SKM-1 (cell line): ENCODE measurements around the gene CCL11.
A peak's percentile ranks its signal among the peaks of the same experiment; 100 is the strongest.

ENCODE experiments used
- DNase-seq: peaks from one replicate; lab custom pipeline; 2025; ENCODE audit not compliant: unreplicated experiment; lab: John Stamatoyannopoulos, UW

The CCL11 gene

DNA sequence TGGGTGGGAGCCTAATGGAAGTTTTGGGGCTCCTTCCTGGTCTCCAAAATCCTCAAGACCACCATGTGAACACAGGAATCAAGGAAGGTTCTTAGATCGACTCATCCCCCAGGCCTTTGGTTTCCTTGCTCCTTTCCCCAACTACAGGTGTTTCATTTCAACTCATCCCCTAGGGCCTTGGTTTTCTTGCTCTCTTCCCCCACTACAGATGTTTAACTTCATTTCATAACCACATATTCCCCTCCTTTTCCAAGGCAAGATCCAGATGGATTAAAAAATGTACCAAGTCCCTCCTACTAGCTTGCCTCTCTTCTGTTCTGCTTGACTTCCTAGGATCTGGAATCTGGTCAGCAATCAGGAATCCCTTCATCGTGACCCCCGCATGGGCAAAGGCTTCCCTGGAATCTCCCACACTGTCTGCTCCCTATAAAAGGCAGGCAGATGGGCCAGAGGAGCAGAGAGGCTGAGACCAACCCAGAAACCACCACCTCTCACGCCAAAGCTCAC is at the start of gene CCL11:
CCL11 (plus strand) TSS at position 457 of the 507 bp plus-strand sequence. CDS start 67 bp downstream, outside the sequence.
- DNase-seq = no peak

DNA sequence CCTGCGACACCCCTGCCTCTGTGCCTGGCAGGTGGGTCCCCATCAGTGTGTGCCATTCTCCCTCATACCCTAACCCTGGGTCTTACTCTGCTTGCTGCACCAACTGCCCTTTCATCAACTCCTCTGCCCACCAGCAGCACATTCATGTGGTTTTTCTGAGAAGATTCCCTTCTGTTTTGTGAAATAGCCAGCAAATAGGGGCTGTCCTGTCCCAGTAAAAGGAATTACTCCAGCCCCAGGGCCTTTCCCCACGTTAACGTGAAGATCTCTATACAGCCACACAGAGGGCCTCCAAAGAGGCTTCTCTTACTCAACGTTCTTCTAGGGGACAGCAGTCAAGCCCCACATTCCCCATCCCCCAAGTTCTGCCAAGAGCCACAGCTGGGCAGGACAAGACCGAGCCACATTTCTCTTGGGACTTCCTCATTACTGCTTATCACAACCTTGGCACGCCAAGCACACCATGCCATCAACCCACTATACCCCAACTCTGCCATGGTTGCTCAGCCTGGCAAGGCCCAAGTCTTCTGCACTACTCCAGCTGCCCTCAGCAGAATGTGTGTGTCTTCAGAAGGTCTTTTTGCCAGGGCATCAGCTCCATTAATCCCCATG is 49.2 kb upstream of the CCL11 start:
- DNase-seq = no peak

DNA sequence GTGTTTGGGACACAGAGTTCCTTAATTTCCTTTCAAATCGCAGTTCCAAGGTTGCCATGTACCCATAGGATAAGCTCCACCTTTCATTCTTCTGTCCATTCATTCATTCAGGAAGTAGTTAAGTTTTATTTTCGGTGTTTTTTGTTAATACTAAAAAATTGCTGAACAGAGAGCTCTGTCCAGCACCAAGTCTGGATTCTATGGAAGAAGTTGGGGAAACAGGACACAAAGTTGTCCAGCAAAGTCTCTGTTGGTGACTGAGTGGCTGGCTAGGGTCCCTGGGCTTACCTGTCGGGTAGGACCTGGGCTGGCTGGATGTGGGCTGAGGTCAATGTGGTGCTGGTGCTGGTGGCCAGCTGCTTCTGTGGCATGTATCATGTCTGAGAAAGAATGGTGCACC is 48.1 kb upstream of the CCL11 start:
- DNase-seq = no peak

DNA sequence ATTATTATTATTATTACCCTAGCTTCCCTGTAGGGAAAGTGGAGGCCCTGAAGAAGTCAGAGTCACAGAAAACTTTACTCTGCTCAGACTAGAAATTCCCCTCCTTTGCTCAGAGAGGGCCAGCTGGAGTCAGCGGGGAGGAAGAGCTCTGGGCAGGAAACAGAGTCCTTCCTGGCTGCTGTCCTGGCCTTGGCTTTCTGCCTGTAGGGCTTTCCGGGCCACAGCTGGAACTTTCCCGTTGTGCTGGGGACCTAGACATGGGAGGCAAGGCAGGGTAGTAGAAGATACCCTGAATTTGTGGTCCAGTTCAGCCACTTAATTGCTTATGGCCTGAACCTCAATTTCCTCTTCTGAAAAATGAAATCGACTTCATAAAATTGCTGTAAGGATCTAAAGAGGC is 44.5 kb upstream of the CCL11 start:
- no peak for DNase-seq

DNA sequence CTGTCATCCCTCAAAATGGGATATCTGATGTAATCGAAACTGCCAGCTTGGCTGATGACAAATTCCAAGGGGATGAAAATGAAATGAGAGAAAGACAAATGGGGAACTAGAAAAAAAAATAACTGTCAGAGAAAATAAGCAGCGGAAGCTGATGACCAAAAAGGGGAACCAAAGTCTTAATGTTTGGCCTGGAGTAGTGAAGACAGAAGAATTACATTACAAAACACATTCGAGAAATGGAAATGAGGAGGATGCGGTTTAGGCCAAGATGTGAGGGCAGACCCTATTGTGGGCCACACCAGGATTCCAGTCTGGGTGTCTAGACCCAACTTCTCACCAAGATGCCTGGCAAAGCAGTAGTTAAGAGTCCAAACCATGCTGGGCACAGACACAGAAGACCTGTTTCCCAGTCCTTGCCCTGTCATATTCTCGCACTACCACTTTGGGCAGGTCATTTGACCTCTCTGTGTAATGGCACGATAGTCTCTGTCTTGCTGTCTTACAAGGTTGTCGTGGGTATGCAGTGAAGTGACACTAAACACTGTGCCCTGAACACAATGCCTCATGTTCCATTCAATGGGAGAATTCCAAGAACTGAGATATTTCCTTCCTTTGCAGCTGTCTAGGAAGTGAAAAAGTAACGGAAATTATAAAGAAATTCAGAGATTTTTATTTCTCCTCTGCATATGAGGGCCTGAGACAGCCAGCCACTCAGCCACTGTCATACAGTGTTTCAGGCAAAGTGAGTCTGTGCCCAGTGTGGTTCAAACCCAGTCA is 42.8 kb upstream of the CCL11 start:
- peak; percentile 72 for DNase-seq

DNA sequence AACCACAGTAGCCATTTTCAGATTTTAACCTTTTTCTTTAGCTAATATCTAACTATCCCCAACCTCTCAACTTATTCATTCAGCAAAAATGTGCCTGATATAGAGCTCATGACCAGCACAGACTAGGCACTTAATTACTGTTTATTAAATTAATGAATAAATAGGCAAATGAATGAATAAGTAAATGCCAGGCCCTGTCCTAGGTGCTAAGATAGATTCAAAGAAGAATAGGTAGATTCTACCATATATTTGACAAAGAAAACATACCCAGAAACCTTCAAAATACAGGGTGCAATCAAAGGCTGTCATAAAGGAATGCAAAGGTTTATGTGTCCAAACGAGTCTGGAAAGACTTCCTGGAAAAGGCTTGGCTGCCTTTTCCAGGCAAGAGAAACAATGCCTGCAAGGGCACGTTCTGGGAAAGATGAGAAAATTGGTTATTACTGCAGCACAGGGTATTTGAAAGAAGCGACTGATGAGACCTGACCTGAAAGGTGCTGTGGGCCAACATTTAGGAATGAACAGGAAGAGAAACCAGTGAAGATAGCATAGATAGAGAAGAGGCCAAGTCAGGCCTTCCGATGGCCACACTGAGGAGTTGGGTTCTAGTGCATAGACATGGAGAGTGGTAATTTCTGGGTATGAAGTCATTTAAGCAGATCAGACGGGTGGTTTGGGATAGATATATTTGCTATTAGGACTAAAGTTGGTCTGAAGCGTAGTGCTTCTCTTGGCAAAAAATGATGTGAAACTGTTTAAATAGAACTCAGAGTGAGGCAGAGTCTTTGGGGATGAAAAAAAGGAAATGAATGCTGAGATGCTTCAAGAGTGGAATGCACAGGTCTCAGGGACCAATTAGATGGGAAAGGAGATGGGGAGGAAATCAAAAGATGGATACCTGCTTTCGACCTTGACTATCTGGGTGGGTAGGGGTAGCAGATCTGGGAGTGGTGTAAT is 41.9 kb upstream of the CCL11 start:
- no peak for DNase-seq

DNA sequence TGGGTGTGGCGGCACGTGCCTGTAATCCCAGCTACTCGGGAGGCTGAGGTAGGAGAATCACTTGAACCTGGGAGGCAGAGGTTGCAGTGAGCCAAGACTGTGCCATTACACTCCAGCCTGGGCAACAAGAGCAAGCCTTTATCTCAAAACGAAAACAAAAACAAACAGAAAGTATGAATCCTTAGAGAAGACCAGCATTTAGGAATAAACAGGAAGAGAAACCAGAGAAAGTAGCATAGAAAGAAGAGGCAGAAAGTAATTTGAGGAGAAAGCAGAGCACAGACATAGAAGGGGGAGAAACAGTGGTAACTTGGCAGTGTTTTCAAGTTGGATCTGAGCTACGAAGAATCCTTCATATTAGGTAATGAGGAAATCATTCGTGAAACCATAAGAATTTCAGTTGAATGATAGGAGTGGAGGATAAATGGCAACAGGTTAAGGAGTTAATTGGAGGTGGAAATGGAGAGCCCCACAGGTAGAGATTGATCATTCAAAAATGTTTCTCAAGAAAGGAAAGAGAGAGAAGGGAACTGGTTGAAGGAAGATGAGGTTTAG is 40.1 kb upstream of the CCL11 start:
- DNase-seq = no peak

DNA sequence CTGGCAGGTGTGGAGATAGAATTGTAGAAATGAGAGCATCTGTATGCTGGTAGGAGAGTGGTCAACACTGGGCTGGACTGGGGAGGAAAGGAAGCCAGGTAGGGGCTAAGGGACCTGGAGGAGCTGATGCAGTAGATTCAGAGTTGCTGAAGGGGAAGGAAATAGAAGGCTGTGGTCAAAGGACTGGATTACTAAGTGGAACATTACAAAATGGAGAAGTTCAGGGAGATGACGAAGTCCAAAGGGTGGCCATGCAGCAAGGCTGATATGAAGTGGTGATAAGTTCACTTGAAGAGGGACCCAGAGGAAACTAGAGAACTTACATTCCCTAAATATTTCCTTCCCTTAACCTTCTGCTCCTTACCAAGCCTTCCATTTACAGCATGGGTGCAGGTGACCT is 39.1 kb upstream of the CCL11 start:
- DNase-seq = peak; percentile 85

DNA sequence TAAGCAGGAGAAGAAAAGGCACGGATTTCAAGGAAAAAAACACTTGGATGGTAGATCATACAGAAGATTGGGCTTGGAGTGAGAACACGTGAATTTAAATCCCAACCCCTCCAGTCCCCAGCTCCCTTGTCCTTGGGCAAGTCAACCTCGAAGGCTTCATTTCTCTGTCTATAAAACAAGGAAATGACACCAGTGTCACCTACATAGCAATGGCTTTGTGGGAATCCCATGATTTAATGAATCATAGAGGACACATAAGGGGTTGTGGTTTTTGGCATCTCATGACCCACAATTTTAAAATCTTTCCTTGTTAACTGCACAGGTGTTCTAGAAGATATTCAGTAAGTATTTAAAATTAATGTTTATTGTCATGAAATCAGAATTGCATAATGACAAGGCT is 38.7 kb upstream of the CCL11 start:
- DNase-seq = no peak

DNA sequence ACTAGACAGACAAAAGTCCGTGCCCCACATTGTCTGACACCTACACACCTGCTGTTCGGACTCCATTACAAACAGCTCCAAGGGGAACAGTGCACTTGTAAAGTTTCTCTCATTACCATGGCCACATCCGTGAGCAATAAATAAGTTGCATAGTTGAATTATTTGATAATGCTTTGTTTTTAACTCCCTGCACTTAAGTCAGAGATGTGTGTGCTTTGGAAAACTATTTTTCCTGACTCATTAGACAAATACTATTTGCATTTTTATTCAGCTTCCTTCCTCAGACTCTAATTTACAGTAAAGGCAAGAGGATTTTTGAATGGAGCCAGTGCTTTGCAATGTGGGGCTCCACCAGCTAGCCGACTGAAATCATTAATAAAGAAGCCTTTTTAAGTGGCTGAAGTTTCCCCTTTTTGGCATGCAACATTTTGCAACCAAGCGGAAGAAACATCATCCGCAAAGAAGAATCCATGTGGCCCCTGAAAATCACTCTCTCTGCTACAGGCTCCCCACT is 37.0 kb upstream of the CCL11 start:
- no peak for DNase-seq

DNA sequence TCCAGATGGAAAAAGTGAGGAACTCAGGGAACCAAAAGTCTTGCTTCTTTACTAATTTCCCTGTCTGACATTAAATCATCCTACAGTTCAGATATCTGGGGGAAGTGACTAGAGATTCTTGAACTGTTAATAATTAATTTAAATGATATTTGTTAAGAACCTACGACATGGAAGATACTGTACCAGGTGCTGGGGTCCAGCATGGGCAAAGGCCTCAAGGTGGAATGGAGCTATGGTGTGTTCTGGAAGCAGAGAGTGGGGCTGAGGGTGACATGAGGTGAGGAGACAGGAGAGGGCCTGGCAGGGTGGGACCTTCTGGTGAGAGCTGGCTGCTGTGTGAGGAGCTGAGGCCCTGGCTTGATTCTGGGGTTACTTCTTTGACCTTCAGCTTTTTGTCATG is 36.5 kb upstream of the CCL11 start:
- no peak for DNase-seq

DNA sequence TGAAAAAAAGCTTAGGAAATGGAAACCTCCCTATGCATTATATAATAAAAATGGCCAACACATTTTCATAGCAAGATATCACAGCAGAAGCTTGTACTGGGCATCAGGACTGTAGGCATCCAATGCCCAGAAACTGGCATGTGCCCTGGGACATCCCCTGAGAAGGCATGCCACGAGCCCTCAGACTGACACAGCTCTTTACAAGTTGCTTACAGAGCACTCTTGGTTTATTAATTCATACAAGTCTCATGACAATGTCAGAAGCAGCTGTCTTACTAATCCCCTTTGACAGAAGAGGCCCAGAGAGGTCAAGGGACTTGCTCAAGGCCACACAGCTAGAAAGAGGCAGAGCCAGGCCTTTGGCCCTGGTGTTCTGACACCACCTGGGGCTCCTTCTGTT is 36.1 kb upstream of the CCL11 start:
- DNase-seq = no peak

DNA sequence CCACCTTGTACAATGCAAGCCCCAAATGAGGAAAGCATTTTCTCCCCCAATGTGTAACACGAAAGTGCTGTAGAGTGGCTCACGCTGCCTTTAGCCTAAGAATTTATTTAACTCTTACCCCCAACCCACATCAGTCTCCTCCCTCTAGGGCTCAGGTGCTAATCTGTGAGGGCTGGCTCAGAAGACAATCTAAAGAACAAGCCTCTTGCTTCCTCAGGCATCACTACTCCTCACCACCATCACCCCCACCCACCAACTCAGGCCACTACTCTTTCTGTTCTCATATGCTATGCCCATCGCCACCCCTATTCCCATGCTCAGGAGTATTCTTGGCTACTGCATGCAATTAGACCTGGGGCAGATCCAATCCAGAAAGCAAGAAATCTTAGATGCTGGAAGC is 34.4 kb upstream of the CCL11 start:
- DNase-seq = no peak

DNA sequence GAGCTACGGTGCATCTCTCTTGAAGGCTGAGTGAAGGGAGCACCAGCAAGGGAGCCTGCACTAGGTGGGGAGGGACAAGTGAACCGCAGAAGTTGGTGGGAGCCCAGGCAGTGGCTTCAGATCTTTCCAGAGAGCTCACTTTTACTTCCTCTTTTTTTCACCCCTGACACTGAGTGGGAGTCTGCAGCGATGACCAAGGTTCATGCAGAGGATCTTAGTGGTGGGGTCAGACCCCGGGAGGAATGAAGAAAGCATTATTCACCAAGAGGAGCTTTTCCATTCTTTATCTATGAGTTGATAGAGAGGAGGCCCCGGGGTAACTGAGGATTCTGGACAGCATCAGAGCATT is 33.5 kb upstream of the CCL11 start:
- DNase-seq = peak; percentile 52

DNA sequence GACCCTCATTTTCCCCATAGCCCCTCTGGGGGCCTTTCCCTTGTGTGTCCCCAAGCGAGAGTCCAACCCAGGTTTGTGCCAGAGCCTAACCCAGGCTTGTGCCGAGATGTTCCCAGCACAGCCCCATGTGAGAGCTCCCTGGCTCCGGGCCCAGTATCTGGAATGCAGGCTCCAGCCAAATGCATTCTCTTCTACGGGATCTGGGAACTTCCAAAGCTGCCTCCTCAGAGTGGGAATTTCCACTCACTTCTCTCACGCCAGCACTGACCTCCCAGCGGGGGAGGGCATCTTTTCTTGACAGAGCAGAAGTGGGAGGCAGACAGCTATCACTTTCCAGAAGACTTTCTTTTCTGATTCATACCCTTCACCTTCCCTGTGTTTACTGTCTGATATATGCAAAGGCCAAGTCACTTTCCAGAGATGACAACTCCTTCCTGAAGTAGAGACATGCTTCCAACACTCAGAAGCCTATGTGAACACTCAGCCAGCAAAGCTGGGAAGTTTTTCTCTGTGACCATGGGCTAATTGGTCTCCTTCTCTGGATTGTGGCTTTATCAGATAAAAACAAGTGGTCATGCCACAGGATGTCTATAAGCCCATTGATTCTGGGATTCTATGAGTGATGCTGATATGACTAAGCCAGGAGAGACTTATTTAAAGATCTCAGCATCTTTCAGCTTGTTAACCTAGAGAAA is 33.0 kb upstream of the CCL11 start:
- DNase-seq = no peak

DNA sequence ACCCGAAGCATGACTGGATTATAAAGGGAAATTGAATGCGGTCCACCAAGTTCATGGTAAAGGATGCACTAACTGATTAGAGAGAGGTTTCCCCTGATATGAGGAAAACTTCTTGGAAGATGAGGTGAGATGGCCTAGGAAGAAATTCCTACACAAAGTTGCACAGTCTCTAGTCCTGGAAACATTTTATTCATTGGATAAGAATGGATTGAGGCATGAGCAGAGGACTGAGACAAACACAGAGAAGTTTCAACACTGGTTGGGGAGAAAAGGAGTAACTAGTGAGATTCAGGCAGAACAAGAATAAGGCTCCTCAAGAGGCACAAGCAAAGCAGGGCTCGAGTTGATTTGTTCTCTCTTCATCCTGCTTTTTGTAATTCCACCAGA is 32.4 kb upstream of the CCL11 start:
- DNase-seq = no peak

DNA sequence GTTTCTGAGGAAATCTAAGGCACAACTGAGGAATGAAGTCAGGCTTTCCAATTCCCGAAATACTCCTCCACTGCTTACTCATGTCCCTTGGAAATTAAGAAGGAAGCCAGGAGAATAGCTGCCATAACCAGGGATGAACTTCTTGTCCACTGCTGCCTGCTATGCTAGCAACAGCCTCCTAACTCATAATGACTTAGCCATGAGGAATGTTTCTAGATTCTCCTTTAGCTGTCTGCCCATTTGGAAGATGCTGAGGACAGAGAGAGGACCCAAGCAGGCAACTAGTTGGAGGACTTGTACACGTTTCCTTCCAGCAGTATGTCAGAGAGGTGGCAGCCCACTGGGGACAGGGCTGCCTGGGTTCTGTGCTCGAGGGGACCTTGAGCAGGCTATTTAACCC is 31.4 kb upstream of the CCL11 start:
- DNase-seq = no peak

DNA sequence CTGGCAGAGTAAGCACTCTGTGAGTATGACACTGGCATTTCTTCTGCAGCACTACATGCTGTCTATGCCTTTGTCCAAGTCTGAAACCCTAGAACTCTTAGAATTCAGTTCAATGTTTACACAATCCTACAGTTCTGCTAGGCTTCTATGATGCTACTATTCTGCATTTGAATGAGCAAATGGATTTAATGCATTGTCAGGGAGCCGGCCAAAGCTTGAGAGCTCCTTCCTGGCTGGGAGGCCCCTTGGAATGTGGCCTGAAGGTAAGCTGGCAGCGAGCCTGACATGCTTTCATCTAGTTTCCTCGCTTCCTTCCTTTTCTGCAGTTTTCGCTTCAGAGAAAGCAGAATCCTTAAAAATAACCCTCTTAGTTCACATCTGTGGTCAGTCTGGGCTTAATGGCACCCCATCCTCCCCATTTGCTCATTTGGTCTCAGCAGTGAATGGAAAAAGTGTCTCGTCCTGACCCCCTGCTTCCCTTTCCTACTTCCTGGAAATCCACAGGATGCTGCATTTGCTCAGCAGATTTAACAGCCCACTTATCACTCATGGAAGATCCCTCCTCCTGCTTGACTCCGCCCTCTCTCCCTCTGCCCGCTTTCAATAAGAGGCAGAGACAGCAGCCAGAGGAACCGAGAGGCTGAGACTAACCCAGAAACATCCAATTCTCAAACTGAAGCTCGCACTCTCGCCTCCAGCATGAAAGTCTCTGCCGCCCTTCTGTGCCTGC is 30.7 kb upstream of the CCL11 start, which contains the start of gene CCL2:
CCL2 (plus strand) TSS at position 635 of the 730 bp plus-strand sequence; CDS start at position 700, 65 bp downstream.
- no peak for DNase-seq

DNA sequence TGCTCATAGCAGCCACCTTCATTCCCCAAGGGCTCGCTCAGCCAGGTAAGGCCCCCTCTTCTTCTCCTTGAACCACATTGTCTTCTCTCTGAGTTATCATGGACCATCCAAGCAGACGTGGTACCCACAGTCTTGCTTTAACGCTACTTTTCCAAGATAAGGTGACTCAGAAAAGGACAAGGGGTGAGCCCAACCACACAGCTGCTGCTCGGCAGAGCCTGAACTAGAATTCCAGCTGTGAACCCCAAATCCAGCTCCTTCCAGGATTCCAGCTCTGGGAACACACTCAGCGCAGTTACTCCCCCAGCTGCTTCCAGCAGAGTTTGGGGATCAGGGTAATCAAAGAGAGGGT is 30.2 kb upstream of the CCL11 start:
- DNase-seq = no peak

DNA sequence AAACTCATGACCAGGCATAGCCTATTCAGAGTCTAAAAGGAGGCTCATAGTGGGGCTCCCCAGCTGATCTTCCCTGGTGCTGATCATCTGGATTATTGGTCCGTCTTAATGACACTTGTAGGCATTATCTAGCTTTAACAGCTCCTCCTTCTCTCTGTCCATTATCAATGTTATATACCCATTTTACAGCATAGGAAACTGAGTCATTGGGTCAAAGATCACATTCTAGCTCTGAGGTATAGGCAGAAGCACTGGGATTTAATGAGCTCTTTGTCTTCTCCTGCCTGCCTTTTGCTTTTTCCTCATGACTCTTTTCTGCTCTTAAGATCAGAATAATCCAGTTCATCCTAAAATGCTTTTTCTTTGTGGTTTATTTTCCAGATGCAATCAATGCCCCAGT is 29.7 kb upstream of the CCL11 start:
- no peak for DNase-seq
